ENCODE results near the gene LSAMP. TPM values are rescaled to one million over a fixed set of nuclear protein-coding genes. Genes with fewer than 3 reads are reported as not detected.

LSAMP gene
- total RNA-seq, 4 donors from 2014 or later, result 1.3 to 8.3 (median 1.8) TPM

DNA sequence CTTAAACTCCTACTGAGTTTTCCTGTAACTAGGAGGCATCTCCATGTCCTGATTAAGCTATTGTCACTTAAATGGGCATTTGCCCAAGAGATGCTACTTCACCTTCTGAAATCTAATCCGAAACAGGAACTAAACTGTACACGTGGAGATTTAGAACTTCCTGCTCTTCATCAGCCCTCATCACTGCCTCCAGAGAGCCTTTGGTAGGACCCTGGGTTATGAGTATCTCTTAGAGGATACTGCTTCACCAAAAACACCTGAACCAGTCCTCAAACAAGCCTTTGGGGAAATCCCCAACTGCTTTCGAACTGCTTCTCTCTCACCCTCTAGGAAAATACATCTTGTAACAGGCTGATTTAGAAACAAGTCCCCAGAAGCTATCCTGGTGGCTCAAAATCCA is 501.7 kb downstream of the LSAMP start:
- Histone ChIP-seq H3K27me3 (no peaks in the 10 kb centered on the region), H3K27ac (no peak overlapping the region), H3K36me3 (no peaks in the 10 kb centered on the region), H3K4me3 (no peak overlapping the region), H3K9me3 (no peaks in the 10 kb centered on the region), H3K4me1 (no peaks in the 10 kb centered on the region)
- DNase-seq, result no peak
- TF ChIP-seq POLR2A (IDR thresholded peaks at IDR 0.05) (no peak), CTCF (IDR thresholded peaks at IDR 0.05) (no peak)

- Histone ChIP-seq H3K27me3 (no peaks in the 10 kb centered on the region), H3K4me1 (no peaks in the 10 kb centered on the region), H3K27ac (no peak overlapping the region), H3K4me3 (no peak overlapping the region), H3K36me3 (no peaks in the 10 kb centered on the region), H3K9me3 (no peaks in the 10 kb centered on the region)
- TF ChIP-seq CTCF (IDR thresholded peaks at IDR 0.05) (no peak), POLR2A (IDR thresholded peaks at IDR 0.05) (no peak)
- no peak for DNase-seq
These were observed 508.2 kb downstream of the LSAMP start for GRCh38 chr3:115937054-115937453.

- no peaks in the 10 kb centered on the region for H3K27me3 ChIP-seq
- TF ChIP-seq POLR2A (IDR thresholded peaks at IDR 0.05), result no peak
- no peak for TF ChIP-seq CTCF (IDR thresholded peaks at IDR 0.05)
- H3K4me3 ChIP-seq, result no peak overlapping the region
- no peak for DNase-seq
- H3K9me3 ChIP-seq, result no peaks in the 10 kb centered on the region
- no peak overlapping the region for H3K27ac ChIP-seq
- H3K36me3 ChIP-seq, result no peaks in the 10 kb centered on the region
- no peaks in the 10 kb centered on the region for H3K4me1 ChIP-seq
These were observed 512.5 kb downstream of the LSAMP start for GRCh38 chr3:115932807-115933206.

DNA sequence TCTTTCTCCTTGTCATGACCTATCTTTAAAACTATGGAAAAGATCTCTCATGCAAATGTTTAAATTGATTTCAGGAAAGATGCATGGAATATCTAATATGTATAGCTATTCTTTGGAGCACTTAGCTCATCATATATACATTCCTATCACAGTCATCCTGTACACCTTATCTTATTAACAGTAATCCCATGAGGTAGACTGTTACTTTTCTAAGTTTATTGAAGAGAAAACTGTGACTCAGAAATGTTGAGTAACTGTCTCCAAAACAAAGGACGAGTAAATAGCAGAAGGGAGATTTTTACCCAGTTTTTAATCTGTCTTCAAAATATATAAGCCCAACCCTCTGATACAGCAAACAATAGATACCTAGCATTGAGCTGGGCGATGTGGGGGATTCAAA is 513.7 kb downstream of the LSAMP start:
- H3K36me3 ChIP-seq, result no peaks in the 10 kb centered on the region
- no peaks in the 10 kb centered on the region for H3K4me1 ChIP-seq
- no peak for DNase-seq
- H3K4me3 ChIP-seq, result no peak overlapping the region
- H3K27me3 ChIP-seq, result no peaks in the 10 kb centered on the region
- H3K27ac ChIP-seq, result no peak overlapping the region
- H3K9me3 ChIP-seq, result no peaks in the 10 kb centered on the region
- TF ChIP-seq CTCF (IDR thresholded peaks at IDR 0.05) (no peak), POLR2A (IDR thresholded peaks at IDR 0.05) (no peak)

DNA sequence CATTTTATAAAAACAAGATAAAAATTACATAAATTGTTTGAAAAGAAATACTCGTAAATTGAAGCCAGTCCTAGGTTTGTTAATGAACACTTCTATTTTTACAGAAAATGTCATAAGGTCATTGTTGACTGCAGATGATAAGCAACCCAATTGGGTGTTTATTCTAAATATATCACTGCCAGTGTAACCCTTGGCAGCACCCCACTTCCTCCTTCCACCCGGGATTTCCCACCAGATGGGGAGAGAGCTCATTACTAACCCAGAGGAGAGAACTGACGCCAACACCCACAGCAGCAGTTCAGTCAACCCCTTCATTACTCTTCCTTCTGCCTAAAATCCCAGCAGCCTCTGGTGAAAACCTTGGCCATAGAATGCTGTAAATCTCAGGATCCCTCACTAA is 514.4 kb downstream of the LSAMP start:
- no peak for DNase-seq
- TF ChIP-seq CTCF (IDR thresholded peaks at IDR 0.05) (no peak), POLR2A (IDR thresholded peaks at IDR 0.05) (no peak)
- H3K4me3 ChIP-seq, result no peak overlapping the region
- H3K27ac ChIP-seq, result no peak overlapping the region
- H3K4me1 ChIP-seq, result no peaks in the 10 kb centered on the region
- no peaks in the 10 kb centered on the region for H3K27me3 ChIP-seq
- no peaks in the 10 kb centered on the region for H3K9me3 ChIP-seq
- no peaks in the 10 kb centered on the region for H3K36me3 ChIP-seq

- no peaks in the 10 kb centered on the region for H3K9me3 ChIP-seq
- no peaks in the 10 kb centered on the region for H3K27me3 ChIP-seq
- DNase-seq, result no peak
- no peaks in the 10 kb centered on the region for H3K36me3 ChIP-seq
- H3K4me1 ChIP-seq, result no peaks in the 10 kb centered on the region
- H3K27ac ChIP-seq, result no peak overlapping the region
- no peak overlapping the region for H3K4me3 ChIP-seq
- TF ChIP-seq POLR2A (IDR thresholded peaks at IDR 0.05) (no peak), CTCF (IDR thresholded peaks at IDR 0.05) (no peak)
These were observed 515.1 kb downstream of the LSAMP start for GRCh38 chr3:115930168-115930567.
